Ishikawa (cell line): ENCODE data around the gene RNF8.

Experiments used
- CEBPB ChIP-seq: IDR thresholded peaks from 2 replicates; pipeline ENCODE4 v1.6.1; 2012
- CREB1 ChIP-seq: IDR thresholded peaks from 2 replicates; pipeline ENCODE4 v1.6.1; 2012; ENCODE audit warnings: low read depth
- EGR1 ChIP-seq: IDR thresholded peaks from 2 replicates; pipeline ENCODE4 v1.6.1; 2012
- EP300 ChIP-seq: IDR thresholded peaks from 2 replicates; pipeline ENCODE4 v1.6.1; 2012; ENCODE audit warnings: borderline replicate concordance
- FOXM1 ChIP-seq: IDR thresholded peaks from 2 replicates; pipeline ENCODE4 v1.6.1; 2012; ENCODE audit warnings: low read depth, borderline replicate concordance
- NFIC ChIP-seq: IDR thresholded peaks from 2 replicates; pipeline ENCODE4 v1.6.1; 2012
- RAD21 ChIP-seq: IDR thresholded peaks from 2 replicates; pipeline ENCODE4 v1.6.1; 2012; ENCODE audit warnings: low read depth
- TAF1 ChIP-seq: IDR thresholded peaks from 2 replicates; pipeline ENCODE4 v1.6.1; 2012; ENCODE audit warnings: low read depth, mild to moderate bottlenecking
- TCF12 ChIP-seq: IDR thresholded peaks from 2 replicates; pipeline ENCODE4 v1.6.1; 2012; ENCODE audit warnings: low read depth
- TEAD4 ChIP-seq: IDR thresholded peaks from 2 replicates; pipeline ENCODE4 v1.6.1; 2012
- YY1 ChIP-seq: IDR thresholded peaks from 2 replicates; pipeline ENCODE4 v1.6.1; 2012; ENCODE audit warnings: low read depth
- TF ChIP-seq, protein P1 (sequence below): IDR thresholded peaks from 2 replicates; pipeline ENCODE4 v1.6.1; 2012; ENCODE audit warnings: low read depth, mild to moderate bottlenecking
- TF ChIP-seq, protein P2 (sequence below): IDR thresholded peaks from 2 replicates; pipeline ENCODE4 v1.6.1; 2012

DNA sequence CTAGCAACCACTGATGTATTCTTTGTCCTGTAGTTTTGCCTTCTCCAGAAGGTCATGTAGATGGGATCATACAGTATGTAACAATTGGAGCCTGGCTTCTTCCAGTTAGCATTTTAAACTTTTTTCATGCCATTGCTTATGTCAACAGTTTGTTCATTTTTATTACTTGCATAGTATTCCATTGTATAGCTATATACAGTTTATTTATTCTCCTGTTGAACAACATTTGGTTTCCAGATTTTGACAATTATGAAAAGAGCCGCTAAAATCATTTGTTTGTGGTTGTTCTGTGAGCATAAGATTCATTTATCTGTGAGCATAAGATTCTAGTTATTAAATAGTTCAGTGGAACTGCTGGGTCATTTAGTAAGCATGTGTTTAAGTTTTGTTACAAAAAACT is 55.7 kb downstream of the RNF8 start:
- no peak for TF ChIP-seq CREB1
- TF ChIP-seq FOXM1 = no peak
- TF ChIP-seq, protein P1, sequence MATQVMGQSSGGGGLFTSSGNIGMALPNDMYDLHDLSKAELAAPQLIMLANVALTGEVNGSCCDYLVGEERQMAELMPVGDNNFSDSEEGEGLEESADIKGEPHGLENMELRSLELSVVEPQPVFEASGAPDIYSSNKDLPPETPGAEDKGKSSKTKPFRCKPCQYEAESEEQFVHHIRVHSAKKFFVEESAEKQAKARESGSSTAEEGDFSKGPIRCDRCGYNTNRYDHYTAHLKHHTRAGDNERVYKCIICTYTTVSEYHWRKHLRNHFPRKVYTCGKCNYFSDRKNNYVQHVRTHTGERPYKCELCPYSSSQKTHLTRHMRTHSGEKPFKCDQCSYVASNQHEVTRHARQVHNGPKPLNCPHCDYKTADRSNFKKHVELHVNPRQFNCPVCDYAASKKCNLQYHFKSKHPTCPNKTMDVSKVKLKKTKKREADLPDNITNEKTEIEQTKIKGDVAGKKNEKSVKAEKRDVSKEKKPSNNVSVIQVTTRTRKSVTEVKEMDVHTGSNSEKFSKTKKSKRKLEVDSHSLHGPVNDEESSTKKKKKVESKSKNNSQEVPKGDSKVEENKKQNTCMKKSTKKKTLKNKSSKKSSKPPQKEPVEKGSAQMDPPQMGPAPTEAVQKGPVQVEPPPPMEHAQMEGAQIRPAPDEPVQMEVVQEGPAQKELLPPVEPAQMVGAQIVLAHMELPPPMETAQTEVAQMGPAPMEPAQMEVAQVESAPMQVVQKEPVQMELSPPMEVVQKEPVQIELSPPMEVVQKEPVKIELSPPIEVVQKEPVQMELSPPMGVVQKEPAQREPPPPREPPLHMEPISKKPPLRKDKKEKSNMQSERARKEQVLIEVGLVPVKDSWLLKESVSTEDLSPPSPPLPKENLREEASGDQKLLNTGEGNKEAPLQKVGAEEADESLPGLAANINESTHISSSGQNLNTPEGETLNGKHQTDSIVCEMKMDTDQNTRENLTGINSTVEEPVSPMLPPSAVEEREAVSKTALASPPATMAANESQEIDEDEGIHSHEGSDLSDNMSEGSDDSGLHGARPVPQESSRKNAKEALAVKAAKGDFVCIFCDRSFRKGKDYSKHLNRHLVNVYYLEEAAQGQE = no peak
- TF ChIP-seq TCF12 = no peak
- TF ChIP-seq CEBPB = no peak
- no peak for TF ChIP-seq TAF1
- TF ChIP-seq, protein P2, sequence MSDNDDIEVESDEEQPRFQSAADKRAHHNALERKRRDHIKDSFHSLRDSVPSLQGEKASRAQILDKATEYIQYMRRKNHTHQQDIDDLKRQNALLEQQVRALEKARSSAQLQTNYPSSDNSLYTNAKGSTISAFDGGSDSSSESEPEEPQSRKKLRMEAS = no peak
- no peak for TF ChIP-seq EGR1
- TF ChIP-seq EP300 = no peak
- no peak for TF ChIP-seq YY1
- no peak for TF ChIP-seq RAD21
- no peak for TF ChIP-seq TEAD4
- TF ChIP-seq NFIC = no peak
